GM19099 (cell line): ENCODE results near the gene ITSN2.

Experiments
- POLR2A ChIP-seq: IDR thresholded peaks from 3 replicates; pipeline ENCODE4 v1.6.1; 2011; ENCODE audit warnings: low read depth; ENCODE audit not compliant: insufficient read length; ENCODE audit errors: extremely low read depth

The ITSN2 gene

DNA sequence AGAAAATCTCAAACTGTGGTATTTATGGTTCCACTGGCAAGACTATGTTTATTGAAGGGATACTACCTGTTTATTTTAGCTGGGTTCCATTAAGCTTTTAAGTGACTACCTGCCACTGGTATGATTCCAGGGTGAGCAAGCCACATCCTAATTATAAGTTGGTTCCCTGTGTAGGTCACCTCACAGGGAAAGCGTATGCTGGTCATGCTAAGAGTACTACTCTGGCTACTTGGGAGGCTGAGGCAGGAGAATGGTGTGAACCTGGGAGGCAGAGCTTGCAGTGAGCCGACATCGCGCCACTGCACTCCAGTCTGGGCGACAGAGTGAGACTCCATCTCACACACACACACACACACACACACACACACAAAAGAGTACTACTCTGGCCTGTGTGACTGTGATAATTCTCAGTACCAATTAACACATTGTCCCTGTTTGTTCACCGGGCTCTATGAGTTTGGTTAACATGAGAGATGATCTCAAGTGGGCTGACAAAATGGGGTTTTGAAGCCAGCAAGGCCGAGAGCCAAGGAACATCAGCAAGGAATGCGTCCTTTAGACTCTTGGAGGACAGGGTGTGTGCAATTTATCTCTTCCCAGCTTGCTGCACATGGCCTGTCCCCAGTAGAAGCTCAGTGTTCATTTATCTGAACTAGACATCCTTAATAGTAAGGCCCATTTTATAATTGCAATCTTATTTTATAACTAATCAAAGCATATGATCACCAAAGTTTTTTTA, 15.2 kb upstream of the ITSN2 start:
- no peak for TF ChIP-seq POLR2A

DNA sequence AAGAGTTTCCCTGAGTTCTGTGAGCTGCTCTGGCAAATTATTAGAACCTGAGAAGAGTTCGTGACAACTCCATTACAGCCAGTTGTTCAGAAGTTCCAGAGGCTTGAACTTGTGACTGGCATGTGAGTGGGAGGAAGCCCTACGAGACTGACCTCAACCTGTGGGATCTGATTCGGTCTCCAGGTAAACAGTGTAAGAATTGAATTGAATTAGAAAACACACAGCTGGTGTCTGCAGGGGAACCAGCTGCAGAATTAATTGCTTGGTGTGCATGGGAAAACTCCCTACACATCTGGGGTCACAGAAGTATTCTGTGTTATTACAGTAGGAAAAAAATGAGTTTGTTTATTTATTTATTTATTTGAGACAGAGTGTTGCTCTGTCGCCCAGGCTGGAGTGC, 14.0 kb upstream of the ITSN2 start:
- no peak for TF ChIP-seq POLR2A

DNA sequence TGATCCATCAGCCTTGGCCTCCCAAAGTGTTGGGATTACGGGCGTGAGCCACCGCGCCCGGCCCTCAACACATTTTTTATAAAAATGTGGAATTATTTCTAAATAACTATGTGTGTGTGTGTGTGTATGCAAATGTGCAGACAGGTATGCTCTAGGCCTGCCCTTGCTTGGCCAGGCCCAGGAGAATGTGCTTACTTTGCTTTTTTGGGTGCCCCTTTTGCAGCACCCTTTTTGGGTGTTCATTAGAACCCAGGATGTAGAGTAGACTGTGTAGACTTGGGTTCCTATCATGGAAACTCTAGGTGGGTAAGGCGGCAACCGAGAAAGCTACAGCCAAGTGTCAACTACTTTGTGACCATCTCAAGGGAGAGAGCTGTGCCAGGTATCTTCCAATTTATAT, 11.7 kb upstream of the ITSN2 start:
- TF ChIP-seq POLR2A, result no peak

DNA sequence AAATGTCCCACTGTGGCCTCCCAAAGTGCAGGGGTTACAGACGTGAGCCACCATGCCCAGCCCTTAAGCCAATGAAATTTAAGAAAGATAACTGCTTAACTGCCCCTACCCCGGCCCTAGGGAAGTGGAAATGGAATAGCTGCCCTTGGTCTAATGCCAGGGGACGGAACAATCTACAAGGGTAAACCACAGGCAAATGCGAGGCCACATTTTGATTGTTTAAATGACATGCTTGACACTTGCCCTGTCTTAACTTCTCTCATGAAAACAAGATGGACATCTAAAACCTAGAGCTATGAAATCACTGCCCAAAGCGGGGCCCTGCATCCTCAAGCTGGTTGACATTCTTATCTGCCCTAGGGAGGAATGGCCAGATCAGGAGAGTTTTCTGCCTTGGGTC, 5.5 kb upstream of the ITSN2 start:
- no peak for TF ChIP-seq POLR2A

DNA sequence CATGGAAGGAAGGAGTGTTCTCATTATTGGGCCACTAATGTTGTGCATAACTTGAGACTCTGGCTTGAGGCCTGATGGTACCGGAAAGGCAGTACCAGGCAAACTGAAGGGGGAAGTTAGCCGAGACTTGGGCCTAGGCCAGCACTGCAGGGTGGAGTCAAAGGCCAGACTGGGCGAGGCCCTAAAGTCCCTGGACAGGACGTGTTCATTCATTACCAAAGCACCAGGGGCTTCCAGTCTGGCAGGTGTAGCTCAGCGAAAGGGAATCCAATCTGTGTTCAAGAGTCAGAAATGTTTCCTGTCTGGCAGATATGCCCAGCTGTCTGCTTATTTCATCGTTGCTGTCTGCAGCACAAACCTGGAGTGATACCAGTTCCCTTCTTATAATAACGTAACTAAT, 4.7 kb upstream of the ITSN2 start:
- TF ChIP-seq POLR2A, result no peak

DNA sequence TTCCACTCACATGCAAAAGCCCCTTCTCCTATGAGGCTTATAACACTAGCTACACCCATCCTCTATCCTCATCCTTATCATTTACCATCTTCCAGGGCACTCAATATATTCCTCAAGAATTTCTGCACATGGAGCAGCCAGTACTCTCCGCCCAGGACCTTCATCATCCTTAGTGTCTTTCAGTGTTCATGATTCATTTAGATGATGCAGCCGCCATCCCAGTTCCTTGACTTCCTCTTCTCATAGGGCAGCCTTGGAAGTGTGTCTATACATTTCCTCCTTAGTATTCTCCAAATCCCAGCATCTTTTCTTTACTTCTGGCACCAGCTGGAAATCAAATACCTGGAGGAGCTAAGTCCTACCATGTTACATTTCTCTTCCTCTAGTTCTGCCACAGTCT, 3.0 kb upstream of the ITSN2 start:
- TF ChIP-seq POLR2A, result no peak

GRCh38 chr2:24362253-24362652, 1.9 kb upstream of the ITSN2 start:
- no peak for TF ChIP-seq POLR2A

DNA sequence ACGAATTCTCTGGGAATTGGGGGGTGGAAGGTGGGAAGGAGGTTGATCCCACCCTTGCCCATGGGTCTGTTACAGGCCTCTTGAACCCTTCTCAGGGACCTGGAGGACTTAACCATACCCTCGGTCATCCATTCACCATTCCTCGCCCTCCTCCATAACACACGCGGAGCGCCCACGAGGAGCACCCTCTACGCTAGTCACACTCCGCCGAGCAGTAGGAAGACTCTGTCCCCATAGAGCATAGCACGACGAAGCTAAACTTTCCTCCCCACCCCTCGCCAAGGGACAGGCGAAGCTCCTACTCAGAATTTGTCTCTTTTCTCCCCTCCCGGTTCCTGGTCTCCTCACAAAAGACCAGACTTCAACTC, 611 bp upstream of the ITSN2 start:
- no peak for TF ChIP-seq POLR2A

DNA sequence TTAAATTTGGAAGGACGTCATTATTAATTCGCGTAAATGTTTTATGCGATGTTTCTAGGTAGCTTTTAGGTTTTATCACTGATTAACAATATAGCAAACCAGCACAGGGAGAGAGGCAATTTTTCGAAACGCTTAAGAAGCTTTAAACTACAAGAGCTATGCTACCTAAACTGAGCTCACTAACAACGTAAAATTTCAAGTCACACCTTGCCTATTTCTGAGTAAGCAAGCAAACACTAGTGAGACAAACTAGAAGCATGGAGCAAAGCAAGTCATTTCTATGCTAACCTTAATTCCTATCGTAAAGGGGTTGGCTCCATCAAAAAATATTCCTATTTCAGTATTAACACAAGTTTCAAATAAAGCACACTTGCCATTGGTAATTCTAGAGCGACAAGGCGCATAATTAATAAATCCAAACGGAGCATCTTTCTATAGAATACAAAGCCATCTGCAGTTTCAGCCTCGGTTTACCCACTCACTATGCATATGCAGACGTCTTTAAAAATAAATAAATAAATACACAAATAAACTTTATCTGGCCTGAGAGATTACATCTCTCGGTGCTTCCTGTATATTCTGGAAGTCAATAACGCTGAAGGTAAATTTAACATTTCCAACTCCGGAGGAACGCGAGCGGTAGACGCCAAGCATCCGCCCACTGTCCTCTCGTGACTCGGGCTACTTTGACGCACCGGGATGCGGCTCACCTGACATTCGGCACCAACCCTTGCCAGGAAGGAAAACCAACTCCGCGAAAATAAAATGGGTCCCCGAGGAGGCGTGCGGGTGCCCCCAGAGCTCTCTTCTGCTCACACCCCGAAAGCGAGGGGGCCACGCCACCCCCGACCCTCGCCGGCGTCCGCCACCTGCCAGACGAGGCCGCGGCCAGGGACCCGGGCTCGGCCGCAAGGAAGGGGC, 947 bp downstream of the ITSN2 start:
- no peak for TF ChIP-seq POLR2A

GRCh38 chr2:24354957-24355356, 5.4 kb downstream of the ITSN2 start:
- no peak for TF ChIP-seq POLR2A

- no peak for TF ChIP-seq POLR2A
Measured at GRCh38 chr2:24354395-24354794, 5.9 kb downstream of the ITSN2 start.

GRCh38 chr2:24353973-24354372, 6.4 kb downstream of the ITSN2 start:
- TF ChIP-seq POLR2A, result no peak

- no peak for TF ChIP-seq POLR2A
Measured at GRCh38 chr2:24353364-24353763, 7.0 kb downstream of the ITSN2 start.

GRCh38 chr2:24352664-24353063, 7.7 kb downstream of the ITSN2 start:
- TF ChIP-seq POLR2A, result no peak

DNA sequence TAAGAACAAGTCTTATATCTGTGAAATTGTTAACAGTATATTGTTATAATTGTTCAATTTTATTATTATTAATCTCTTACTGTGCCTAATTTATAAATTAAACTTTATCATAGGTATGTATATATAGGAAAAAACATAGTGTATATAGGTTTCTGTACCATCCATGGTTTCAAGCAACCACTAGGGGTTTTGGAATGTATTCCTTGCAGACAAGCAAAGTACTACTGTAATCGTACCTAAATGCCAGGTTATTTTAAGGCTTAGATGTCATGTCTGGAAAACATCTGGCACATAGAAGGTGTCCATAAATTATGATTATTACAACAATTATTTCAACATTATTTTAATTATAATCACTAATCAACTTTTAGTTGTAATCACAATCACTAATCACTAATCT, 8.4 kb downstream of the ITSN2 start:
- no peak for TF ChIP-seq POLR2A

DNA sequence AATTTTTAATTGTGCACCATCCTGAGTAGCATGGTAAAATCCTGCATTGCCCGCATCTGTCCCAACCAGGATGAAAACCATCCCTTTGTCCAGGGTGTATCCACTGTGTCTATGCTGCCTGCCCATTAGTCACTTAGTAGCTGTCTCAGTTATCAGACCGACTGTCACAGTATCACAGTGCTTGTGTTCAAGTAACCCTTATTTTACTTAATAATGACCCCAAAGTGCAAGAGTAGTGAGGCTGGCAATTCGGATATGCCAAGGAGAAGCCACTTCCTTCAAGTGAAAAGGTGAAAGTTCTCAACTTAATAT, 8.8 kb downstream of the ITSN2 start:
- no peak for TF ChIP-seq POLR2A

DNA sequence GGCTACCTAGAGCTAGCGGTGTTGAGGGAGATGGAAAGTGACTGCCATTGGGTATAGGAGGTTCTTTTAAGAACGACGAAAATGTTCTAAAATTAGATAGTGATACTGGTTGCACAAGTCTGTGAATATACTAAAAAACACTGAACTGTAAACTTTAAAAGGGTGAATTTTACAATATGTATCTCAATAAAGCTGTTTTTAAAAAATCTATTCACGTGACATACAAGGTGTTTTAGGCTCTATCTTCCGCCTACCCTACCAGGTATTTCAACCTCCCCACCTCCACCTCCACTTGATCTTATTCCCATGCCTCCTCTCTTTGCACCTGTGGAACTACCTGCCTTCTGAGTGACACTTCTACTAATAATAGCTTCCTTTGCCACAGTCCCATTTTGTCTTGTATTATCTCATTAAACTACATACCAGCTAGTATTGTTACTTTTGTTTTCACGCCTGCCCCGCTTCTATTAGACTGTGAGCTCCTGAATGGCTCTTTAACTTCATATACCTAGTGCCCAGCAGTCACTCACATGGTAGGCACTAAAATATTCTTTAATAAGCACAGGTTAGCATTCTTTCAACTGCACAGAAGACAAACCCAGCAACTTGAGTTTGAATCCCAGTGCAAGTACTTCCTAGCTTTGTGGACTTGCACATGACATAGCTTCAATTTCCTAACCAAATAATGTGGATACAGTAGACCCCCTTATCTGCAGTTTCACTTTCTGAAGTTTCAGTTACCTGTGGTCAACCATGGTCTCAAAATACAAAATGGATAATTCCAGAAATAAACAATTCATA, 9.3 kb downstream of the ITSN2 start:
- TF ChIP-seq POLR2A, result no peak

GRCh38 chr2:24349097-24349496, 11.2 kb downstream of the ITSN2 start:
- TF ChIP-seq POLR2A, result no peak
